Tongue (tissue), 2 donors: ENCODE measurements around the gene DDR2. TPM values are rescaled to one million over a fixed set of nuclear protein-coding genes. Genes with fewer than 3 reads are reported as not detected.

Source experiments
- DNase-seq: peaks from one replicate; pipeline ENCODE4 v3.0.0-alpha.2; 2015
- total RNA-seq: library from RNA; depleted of rRNA; stranded (reverse); fragments of >200 nt; gene quantifications from one replicate; pipeline ENCODE4 v1.2.3, GENCODE V29; 2014

Gene DDR2
- total RNA-seq, 1 donor from 2014 or later: 60.6 TPM

DNA sequence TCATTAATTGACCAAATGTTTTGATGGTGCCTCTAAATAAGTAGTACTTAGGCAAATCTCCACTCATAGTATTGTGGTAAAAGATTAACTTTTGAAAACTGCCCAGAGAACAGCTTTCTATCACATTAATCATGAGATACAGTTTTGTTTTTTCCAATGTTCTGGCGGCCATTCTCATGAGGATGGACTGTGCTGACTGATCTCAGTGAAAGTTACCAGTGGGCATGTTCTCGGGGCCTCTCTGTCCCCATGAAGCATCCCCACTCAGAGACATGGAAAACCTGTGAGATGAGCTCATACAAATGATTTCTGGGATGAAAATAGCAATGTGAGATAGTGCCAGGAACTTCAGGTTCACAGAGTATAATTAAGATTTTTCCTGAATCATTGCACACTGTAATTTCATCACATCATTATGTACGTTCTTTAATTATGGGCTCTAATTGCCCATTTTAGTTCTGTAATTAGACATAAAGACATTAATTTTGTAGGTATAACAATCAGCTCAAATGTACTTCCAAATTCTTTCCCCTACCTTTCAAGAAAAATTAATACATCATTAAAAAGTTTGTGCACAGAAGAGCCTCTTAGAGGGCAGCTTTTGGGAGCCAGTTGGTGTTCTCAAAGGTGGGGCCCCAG, 40.5 kb downstream of the DDR2 start:
- no peak for DNase-seq

DNA sequence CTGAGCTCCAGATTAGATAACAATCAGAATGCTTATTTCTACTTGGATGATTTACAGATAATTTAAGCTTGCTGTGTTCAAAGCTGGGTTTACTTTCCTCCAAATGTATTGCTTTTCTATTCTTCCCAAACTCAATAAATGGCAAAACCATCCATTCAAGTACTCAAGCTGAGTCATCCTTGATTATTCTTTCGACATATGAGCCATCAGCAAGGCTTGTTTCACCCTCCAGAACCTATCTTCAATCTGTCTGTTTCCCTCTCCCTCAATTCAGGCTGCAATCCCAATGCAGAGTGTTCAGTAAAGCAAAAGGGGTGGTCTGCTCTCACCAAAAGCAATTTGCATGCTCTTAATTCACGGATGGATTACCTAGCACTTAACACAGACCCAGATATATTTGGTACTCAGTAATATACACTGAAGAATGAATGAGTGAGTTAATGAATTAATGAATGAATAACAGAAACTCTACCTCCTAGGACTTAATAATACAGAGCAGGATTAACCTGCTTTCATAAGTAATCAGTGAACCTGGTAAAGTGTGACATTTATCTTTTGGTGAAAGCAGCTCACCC, 41.9 kb downstream of the DDR2 start:
- no peak for DNase-seq

DNA sequence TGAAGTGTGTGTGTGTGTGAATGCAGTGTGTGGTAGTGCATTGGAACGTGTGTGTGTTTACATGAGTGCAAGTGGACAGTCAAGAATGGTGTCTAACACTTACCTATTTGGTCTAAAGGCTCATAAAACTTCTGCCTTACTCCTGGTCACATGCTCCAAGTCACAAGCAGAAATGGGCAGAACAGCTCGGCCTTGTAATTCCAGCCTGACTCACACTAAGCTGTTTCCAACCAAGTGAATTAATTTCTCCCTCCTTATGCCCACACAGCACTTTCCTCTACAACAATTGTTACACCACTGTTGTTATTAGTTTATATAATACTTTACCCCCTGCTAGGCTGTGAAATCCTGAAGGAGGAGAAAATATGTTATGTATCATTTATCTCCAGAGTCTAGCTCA, 43.8 kb downstream of the DDR2 start:
- no peak for DNase-seq

DNA sequence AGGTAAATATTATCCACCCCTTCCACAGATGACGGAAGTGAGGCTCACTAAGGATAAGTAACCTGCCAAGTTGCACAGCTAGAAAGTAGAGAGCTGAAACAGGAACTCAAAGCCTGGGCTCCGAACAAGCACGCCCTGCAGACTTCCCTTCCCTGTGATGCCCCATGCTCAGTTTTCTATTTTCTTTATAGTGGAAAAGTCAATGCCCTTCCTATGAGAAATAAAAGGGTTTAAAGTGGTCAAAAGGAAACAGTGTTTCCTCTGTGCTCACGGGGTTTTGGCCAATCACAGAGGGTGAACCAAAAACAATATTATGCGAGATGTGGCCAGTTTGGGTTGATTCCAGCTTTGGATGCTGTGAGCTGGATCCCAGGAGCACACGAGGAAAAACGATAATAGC, 44.5 kb downstream of the DDR2 start:
- peak; percentile 24 for DNase-seq

DNA sequence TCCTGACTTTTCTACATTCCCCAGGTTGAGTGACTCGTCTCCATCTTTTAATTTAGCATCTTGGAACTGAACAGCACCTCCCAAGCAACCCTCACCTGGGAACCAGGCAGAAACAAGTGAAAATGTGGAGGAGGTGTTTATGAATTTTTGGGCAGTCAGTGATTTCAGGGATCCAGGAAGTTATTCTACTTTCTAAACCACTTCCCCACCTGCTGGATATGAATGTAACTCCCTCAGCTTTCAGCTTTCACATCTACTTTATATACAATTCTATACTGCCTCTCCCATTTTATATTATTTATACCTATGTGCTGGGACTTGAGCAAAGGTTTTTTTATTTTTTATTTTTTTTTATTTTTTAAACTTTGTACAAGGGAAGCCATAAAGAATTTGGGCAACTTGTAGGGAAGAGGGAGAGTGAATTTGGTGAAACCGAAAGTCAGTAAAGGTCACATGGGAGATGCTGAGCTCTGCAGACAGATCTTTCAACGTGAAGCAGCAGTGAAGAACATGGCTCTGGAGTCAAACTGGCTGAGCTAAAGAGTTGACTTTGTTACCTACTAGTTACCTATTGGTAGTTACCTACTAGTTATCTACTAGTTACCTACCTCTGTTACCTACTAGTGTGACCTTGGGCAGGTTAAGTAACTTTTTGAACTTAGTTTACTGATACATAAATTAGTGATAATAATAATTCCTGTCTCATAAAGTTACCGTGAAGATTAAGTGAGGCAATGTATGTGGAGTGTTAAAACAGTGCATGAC, 45.5 kb downstream of the DDR2 start:
- DNase-seq: no peak

DNA sequence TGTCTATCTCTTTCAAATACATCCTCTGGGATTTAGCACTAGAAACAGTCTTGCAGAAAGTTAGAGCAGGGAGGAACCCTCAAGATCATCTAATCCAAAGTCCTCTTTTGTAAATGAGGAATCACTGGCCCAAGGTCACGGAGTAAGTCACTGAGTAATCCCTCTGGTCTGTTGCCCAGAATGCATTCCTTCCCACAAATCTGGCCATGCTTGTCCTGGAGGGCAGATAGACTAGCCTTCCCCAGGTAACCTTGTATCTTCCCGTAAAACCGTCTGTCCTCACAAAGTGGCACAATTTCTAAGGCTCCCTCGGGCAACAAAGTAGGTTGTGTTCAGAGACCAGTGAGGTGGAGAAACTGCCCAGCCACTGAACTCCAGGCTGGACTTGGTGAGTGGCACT, 46.2 kb downstream of the DDR2 start:
- no peak for DNase-seq

DNA sequence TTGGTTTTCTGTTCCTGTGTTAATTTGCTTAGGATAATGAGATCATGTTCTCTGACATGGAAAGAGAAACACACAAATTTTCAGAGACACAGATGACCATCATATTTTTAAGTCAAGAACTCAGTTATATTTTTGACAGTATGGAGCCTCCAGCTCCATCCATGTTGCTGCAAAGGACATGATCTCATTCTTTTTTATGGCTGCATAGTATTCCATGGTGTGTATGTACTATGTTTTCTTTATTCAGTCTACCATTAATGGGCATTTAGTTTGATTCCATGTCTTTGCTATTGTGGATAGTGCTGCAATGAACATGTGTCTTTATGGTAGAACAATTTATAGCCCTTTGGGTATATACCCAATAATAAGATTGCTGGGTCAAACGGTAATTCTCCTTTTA, 47.0 kb downstream of the DDR2 start:
- no peak for DNase-seq

DNA sequence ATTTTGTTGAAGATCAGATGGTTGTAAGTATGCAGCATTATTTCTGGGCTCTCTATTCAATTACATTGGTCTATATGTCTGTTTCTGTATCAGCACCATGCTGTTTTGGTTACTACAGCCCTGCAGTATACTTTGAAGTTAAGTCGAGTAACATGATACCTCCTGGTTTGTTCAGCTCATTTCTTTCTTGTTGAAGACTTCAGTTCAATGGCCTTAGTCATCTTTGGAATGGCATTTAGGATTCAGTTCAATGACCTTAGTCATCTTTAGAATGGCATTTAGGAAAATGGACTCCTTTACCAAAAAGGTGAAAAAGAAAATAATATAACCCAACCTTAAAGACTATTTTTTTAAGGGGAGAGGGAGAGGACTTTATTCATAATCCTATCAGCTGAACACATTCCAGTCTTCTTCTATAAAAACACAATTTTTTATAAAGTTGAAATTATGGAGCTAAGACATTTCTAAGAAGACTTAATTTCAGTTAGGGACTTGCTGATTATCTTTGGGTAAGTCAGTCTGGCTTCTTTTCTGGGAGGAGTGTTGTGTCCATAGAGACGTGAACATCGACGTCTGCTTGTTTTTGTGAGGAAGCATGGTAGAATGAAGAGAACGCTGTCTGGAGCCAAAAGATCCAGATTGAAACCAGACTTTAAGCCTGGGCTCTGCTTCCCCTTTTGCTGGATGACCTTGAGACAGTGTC, 48.3 kb downstream of the DDR2 start:
- no peak for DNase-seq

DNA sequence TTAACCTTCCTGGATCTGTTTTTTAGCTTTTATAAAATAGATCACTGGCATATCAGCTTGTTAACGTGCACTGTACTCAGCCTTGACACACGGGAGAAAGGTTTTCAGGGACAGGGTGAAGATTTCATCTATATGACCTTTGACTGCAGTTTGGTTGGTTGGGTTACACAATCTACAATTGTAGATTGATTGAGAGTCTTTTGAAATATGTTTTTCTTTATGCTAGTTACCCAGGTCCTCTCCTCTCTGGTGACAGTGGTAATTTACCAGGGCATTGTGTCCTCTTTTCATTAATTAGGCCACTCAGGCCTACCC, 48.8 kb downstream of the DDR2 start:
- no peak for DNase-seq

DNA sequence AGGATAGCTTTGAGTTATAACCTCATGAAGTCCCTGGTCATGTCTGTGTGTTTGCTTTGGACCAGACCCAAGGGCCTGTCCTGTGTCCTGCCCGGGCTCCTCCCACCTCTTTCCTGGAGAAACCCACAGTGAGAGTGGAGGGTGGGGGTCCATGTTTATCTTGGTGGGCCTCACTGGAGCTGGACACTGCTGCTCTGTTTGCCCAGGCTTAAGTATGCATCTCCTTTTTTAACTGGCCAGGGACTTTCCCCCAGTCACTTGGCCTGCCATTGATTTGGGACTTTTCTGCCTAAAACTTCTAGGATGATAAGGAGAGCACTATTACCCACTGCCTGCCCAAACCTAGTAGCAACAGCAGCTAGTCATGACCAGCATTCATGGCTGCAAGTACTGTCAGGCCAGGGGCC, 49.8 kb downstream of the DDR2 start:
- DNase-seq: peak; percentile 38

DNA sequence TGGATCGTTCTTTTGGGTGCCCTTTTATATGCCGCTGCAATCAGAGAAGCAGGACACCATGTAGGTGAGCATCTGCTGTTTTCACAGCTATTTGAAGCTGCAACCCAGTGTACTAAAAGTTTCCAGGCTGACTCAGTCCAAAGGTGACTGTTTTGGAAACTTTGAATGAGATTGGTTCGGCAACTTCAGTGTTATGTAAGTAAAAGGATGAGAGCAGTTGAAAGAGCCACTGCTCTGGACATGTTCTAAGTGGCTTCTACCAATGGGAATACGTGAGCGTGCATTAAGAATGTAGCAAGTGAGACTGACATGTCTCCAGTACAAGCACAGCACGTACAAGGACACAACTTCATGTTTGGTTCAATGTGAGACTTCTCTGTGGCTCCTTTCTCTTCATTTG, 55.6 kb downstream of the DDR2 start:
- DNase-seq: no peak

DNA sequence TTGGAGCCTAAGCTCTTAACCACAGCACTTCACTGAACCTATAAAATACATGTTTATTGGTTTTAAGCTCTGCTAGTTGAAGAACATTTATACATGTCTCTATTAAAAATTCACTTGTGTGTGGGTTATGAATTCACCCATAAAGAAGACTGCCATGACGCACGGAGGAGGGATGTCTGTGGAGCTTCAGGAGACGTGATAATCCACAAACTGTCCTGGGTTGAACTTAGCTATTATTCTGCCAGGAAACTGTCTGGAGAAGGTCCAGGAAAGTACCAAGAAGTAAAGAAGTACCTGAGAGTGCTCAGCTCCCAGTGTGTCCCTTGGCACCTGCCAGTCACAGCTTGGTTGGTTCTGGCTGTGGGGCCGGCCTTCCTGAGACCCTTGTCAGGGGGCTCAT, 56.3 kb downstream of the DDR2 start:
- no peak for DNase-seq

DNA sequence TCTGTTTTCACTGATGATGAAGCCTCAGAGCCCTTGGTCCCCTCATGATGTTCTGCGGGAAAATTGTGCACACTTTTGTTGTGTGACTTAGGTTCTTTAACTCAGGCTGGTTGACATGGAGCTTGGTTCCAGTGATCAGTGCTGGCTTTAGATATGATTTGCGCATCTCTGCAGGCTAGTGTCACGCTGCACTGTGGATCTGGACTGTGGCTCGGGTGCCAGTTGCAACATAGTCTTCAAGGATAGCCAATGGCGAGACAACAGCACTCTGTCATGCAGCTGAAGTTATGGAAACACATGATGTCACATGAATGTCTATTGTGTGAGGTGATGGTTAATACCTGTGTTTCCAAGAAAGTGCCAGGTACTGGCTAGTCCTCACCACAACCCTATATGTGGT, 56.7 kb downstream of the DDR2 start:
- no peak for DNase-seq

DNA sequence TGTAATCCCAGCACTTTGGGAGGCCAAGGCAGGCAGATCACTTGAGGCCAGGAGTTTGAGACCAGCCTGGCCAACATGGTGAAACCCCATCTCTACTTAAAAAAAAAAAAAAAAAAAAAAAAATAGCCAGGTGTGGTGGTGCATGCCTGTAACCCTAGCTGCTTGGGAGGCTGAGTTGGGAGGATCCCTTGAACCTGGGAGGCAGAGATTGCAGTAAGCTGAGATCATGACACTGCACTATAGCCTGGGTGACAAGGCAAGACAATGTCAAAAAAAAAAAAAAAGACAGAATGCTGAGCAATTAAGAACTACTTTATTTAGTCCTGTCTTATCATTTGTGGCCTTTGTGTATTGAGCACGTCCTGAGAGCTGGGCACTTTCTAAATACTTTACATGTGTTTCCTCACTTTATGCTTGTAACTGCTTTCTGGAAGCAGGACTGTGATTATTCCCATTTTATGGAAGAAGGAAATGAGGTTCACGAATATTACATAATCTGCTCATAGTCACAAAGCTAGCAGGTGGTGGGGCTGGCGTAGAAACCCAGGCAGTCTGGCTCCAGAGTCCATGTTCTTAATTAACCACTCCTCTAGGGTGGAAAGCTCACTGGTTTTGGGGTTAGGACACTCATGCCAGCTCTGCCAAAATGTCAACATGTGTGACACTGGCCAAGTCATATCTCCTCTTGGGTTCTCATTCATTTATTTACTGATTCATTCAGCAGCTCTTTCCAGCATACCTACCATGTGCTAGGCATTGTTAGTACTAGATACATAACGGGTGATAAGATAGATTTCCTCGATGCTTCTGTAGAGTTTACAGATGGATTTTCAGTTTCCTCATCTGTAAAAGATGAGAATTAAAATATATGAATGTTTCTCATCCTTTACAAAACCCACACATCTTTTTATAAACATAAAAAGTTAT, 57.7 kb downstream of the DDR2 start:
- DNase-seq: no peak

DNA sequence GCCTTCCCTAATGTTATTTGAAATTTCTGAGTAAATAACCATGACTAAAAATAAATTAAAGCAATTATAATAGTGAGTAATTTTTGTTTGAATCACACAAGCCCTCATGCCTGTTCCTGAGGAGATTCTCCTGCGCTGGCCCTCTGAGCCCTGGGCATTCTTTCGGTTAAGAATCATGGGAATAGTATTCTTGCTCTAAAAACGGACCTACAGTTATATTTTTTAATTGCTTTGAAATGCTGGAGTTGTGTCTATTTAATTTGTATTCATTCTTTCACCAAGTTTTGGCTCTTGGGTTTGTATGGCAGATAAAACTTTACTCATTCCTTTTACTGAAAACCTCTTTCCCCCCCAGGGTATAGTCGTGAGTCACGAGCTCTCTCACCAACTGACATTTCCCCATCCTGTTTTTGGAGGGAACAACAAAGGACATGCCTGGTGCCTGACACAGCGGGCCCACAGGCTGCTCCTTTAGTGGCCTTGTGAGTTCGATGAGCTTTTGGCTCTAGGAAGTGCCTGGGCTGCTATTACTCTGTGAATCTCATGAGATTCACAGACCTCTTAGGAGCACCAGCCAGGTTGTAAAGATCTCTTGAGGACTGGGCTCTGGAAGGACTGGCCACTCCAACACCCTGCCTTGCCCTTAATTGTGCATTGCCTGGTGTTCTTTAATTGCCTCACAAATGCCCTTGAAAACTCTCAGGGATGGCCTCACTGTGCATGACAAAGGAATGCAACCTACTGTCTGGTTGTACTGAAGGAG, 58.6 kb downstream of the DDR2 start:
- peak; percentile 29 for DNase-seq

DNA sequence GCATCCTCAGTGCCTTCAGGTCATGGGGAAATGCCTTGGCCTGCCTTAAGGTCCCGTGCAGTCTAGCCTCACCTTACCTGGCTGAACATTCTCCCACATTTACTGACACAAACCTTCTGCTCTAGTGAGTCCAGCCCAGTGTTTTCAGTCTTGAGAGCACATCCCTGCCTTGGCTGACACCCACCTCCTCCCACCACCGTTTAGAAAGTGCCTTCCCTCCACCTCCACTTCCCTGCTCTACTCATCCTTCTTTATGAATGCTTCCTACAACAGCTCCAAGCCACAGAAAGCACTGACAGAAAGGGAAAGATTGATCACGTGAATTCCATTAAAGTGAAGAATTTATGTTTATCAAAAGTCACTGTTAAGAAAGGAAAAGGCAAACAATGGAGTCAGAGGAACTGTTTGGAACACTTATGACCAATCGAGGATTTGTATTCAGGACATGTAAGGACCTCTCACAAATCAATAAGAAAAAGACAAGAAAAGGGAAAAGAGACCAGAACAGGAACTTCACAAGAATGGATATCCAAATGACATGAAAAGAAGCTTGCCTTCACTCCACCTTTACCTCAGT, 59.8 kb downstream of the DDR2 start:
- DNase-seq: no peak

DNA sequence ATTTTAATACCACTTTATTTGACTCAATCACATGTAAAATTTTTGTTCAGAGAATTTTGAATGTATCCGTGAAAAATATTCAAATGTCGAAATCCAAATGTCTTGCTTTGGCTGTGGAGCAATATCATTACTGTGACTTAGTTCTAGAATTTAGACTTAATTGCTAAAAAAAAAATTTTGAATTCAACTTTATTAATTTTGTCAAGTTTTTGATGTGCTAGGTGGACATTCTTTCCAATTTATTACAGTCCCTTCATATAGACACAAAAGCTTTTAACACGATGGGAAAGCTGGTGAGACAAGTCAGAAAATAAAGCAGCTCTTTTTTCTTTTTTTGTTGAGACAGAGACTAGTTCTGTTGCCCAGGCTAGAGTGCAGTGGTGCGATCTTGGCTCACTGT, 62.6 kb downstream of the DDR2 start:
- DNase-seq: no peak

DNA sequence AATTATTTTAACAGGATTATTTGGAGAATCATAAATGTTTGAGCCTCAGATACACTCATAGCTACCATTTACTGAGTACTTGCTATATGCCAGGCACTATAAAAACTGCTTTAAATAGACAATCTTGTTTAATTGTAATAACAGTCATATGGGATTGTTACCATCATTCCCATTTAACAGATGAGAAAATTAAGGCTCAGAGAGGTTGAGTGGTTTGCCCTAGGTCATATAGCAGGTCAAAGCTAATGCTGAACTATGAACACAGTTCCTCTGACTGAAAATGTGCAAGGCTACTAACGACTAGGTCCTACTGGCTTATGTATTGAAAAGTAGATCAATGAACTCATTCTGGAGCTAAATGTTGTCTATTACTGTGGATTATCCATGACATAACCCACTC, 63.4 kb downstream of the DDR2 start:
- no peak for DNase-seq

DNA sequence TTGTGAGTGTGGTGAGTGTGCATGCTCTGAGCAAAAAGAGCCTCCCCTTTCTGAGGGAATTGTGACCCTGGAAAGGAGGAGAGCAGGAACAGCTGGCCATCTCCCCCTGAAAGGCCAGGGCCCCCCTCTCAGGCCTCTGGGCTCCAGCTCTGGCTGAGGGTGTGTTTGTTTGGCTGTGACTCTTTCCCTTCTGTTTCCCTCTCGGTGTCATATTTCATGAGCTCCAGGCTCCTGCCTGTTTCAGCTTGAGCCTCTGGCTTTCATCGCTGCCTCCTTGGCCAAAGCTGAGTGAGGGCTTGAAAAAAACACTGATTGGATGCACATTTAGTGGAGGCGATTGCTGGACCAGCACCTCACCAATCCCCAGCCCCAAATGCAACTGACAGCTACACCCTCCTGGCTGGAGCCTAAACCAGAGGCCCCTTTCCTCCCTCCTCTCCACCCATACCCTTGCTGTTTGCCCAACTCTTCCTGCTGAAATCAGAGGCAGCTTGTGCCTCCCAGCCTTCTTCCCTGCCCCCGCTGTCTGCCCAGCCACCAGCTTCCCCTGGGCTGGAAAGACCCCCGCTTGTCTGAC, 64.1 kb downstream of the DDR2 start:
- DNase-seq: peak; percentile 99

DNA sequence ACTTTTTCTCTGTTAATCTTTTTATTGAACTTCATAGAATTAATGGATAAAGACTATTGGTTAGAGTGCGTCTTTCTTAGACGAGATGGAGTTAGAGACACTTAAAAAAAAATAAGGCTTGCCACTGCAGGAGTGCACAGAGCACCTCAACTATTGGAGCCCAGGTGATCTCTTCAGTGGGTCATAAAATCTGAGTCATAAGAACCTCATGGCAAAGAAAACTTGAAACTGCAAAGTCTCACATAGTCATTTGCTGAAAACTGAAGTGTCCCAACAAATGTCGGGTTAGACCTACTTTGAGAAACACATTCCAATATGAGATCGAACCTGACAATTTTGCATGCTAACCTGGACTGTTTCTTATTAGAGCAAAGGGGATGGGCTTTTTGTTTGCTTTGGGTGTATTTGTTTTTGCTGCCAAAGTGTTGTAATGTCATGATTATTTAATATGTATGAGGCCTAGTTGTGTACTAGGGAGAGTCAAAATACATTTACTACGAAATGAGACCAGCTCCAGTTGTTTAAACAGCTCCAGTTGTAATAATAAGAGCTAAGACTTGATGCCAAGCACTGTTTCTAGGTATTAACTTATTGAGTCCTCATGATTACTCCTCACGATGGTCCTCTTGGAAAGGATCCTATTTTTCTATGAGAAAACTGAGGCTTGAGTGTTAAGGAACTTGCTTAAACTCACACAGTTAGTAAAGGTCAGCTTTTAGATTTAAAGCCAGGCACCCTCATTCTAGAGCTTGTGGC, 65.1 kb downstream of the DDR2 start:
- DNase-seq: no peak
